ENCODE results near the gene SHLD2.
"Not testable (repeated sequence)": the region's sequence is repeated elsewhere in the genome, so short reads cannot be mapped to it uniquely, and the experiment has no call there.

Gene SHLD2

GRCh38 chr10:87094373-87095235 lies at the start of gene SHLD2, which contains the start of gene GLUD1:
TSS of gene SHLD2 (plus strand) at chr10:87095206. CDS start at chr10:87151355, 56,149 bp downstream.
TSS of gene GLUD1 (minus strand) at chr10:87094843. CDS start at chr10:87094769, 74 bp downstream.
- DNase-seq = peak; percentile 14 to 96 (median 82)

GRCh38 chr10:87045434-87045938 lies 49.5 kb upstream of the SHLD2 start:
- no peak for DNase-seq

GRCh38 chr10:87053111-87053510 lies 41.9 kb upstream of the SHLD2 start:
- peak in 45 of 56 donors; percentile 8 to 85 (median 50) for DNase-seq

GRCh38 chr10:87053577-87054181 lies 41.3 kb upstream of the SHLD2 start:
- DNase-seq = peak in 14 of 56 donors; percentile 6 to 33 (median 16)

GRCh38 chr10:87054373-87055295 lies 40.4 kb upstream of the SHLD2 start:
- DNase-seq = peak in 7 of 56 donors; percentile 6 to 42 (median 16)

- DNase-seq = no peak
These were observed 36.8 kb upstream of the SHLD2 start for GRCh38 chr10:87058171-87058570.

GRCh38 chr10:87059401-87059800 lies 35.6 kb upstream of the SHLD2 start:
- DNase-seq = no peak

GRCh38 chr10:87060280-87060928 lies 34.6 kb upstream of the SHLD2 start:
- no peak for DNase-seq

- DNase-seq = peak in 36 of 56 donors; percentile 6 to 79 (median 29)
These were observed 30.4 kb upstream of the SHLD2 start for GRCh38 chr10:87064651-87065050.

GRCh38 chr10:87066178-87066577 lies 28.8 kb upstream of the SHLD2 start:
- DNase-seq = no peak

GRCh38 chr10:87066865-87067264 lies 28.1 kb upstream of the SHLD2 start:
- DNase-seq = no peak

GRCh38 chr10:87068281-87068680 lies 26.7 kb upstream of the SHLD2 start:
- DNase-seq = no peak

- DNase-seq = no peak
These were observed 22.6 kb upstream of the SHLD2 start for GRCh38 chr10:87072449-87072848.

- not testable (repeated sequence) for DNase-seq
These were observed 18.6 kb upstream of the SHLD2 start for GRCh38 chr10:87076421-87076820.

- no peak for DNase-seq
These were observed 15.7 kb upstream of the SHLD2 start for GRCh38 chr10:87079106-87079836.

- not testable (repeated sequence) for DNase-seq
These were observed 14.4 kb upstream of the SHLD2 start for GRCh38 chr10:87080621-87081020.

- not testable (repeated sequence) for DNase-seq
These were observed 13.4 kb upstream of the SHLD2 start for GRCh38 chr10:87081574-87081973.

GRCh38 chr10:87082219-87082618 lies 12.8 kb upstream of the SHLD2 start:
- DNase-seq = not testable (repeated sequence)

- not testable (repeated sequence) for DNase-seq
These were observed 11.3 kb upstream of the SHLD2 start for GRCh38 chr10:87083576-87084290.

All from amygdala (tissue), 56 donors.